IPS-15b (cell line): ENCODE data around the gene WDR77.

Source experiments
- H3K27me3 ChIP-seq: one replicate; pipeline ENCODE4 v1.6.1; 2013; ENCODE audit warnings: low read length; ENCODE audit not compliant: control insufficient read depth, insufficient read depth
- H3K36me3 ChIP-seq: one replicate; pipeline ENCODE4 v1.6.1; 2013; ENCODE audit warnings: low read length; ENCODE audit not compliant: control insufficient read depth, insufficient read depth
- H3K4me1 ChIP-seq: one replicate; pipeline ENCODE4 v1.6.1; 2013; ENCODE audit warnings: mild to moderate bottlenecking, low read length; ENCODE audit not compliant: control insufficient read depth, insufficient read depth
- H3K4me3 ChIP-seq: one replicate; pipeline ENCODE4 v1.5.1; 2013; ENCODE audit warnings: low read depth, low read length
- H3K9ac ChIP-seq: one replicate; pipeline ENCODE4 v1.6.1; 2013; ENCODE audit warnings: low read depth, mild to moderate bottlenecking, low read length
- H3K9me3 ChIP-seq: one replicate; pipeline ENCODE4 v1.6.1; 2013; ENCODE audit warnings: mild to moderate bottlenecking, low read length; ENCODE audit not compliant: control insufficient read depth, insufficient read depth

The WDR77 gene

GRCh38 chr1:111467865-111468716, 19.0 kb upstream of the WDR77 start:
- H3K4me1 ChIP-seq, result no peaks in the 10 kb centered on the region
- H3K36me3 ChIP-seq, result no peaks in the 10 kb centered on the region
- H3K4me3 ChIP-seq, result no peak overlapping the region
- no peaks in the 10 kb centered on the region for H3K27me3 ChIP-seq
- H3K9ac ChIP-seq, result no peak overlapping the region
- no peaks in the 10 kb centered on the region for H3K9me3 ChIP-seq

GRCh38 chr1:111466480-111466879, 17.4 kb upstream of the WDR77 start:
- Histone ChIP-seq H3K36me3 (no peaks in the 10 kb centered on the region), H3K9me3 (no peaks in the 10 kb centered on the region), H3K9ac (no peak overlapping the region), H3K4me3 (no peak overlapping the region), H3K27me3 (no peaks in the 10 kb centered on the region), H3K4me1 (no peaks in the 10 kb centered on the region)

GRCh38 chr1:111465754-111466153, 16.7 kb upstream of the WDR77 start:
- Histone ChIP-seq H3K4me1 (no peaks in the 10 kb centered on the region), H3K27me3 (no peaks in the 10 kb centered on the region), H3K4me3 (no peak overlapping the region), H3K9ac (no peak overlapping the region), H3K9me3 (no peaks in the 10 kb centered on the region), H3K36me3 (no peaks in the 10 kb centered on the region)

- H3K9ac ChIP-seq, result no peak overlapping the region
- H3K36me3 ChIP-seq, result peaks cover 4% of the 10 kb centered on the region
- no peak overlapping the region for H3K4me3 ChIP-seq
Observed at GRCh38 chr1:111463029-111463683, 14.1 kb upstream of the WDR77 start.

GRCh38 chr1:111462370-111463028, 13.4 kb upstream of the WDR77 start:
- H3K9me3 ChIP-seq, result no peaks in the 10 kb centered on the region

More at GRCh38 chr1:111463029-111463683, 14.1 kb upstream of the WDR77 start:
- Histone ChIP-seq H3K9me3 (no peaks in the 10 kb centered on the region), H3K4me1 (no peaks in the 10 kb centered on the region), H3K27me3 (no peaks in the 10 kb centered on the region)

GRCh38 chr1:111461765-111462164, 12.7 kb upstream of the WDR77 start:
- Histone ChIP-seq H3K4me3 (no peak overlapping the region), H3K4me1 (no peaks in the 10 kb centered on the region), H3K27me3 (no peaks in the 10 kb centered on the region), H3K9ac (no peak overlapping the region), H3K36me3 (peaks cover 13% of the 10 kb centered on the region), H3K9me3 (no peaks in the 10 kb centered on the region)

More at GRCh38 chr1:111462370-111463028, 13.4 kb upstream of the WDR77 start:
- peaks cover 6% of the 10 kb centered on the region for H3K36me3 ChIP-seq
- no peaks in the 10 kb centered on the region for H3K4me1 ChIP-seq
- no peak overlapping the region for H3K4me3 ChIP-seq
- no peak overlapping the region for H3K9ac ChIP-seq
- H3K27me3 ChIP-seq, result no peaks in the 10 kb centered on the region

- no peaks in the 10 kb centered on the region for H3K4me1 ChIP-seq
- peaks cover 15% of the 10 kb centered on the region for H3K36me3 ChIP-seq
- H3K27me3 ChIP-seq, result no peaks in the 10 kb centered on the region
- no peak overlapping the region for H3K4me3 ChIP-seq
- no peak overlapping the region for H3K9ac ChIP-seq
- no peaks in the 10 kb centered on the region for H3K9me3 ChIP-seq
Observed at GRCh38 chr1:111455642-111456031, 6.6 kb upstream of the WDR77 start.

GRCh38 chr1:111454859-111455641, 6.0 kb upstream of the WDR77 start:
- H3K9ac ChIP-seq, result no peak overlapping the region
- no peaks in the 10 kb centered on the region for H3K27me3 ChIP-seq
- no peak overlapping the region for H3K4me3 ChIP-seq
- no peaks in the 10 kb centered on the region for H3K4me1 ChIP-seq
- peaks cover 15% of the 10 kb centered on the region for H3K36me3 ChIP-seq
- H3K9me3 ChIP-seq, result no peaks in the 10 kb centered on the region

- H3K36me3 ChIP-seq, result peaks cover 15% of the 10 kb centered on the region
- H3K27me3 ChIP-seq, result no peaks in the 10 kb centered on the region
- no peaks in the 10 kb centered on the region for H3K9me3 ChIP-seq
- H3K4me3 ChIP-seq, result no peak overlapping the region
- no peaks in the 10 kb centered on the region for H3K4me1 ChIP-seq
- no peak overlapping the region for H3K9ac ChIP-seq
Observed at GRCh38 chr1:111453706-111454105, 4.7 kb upstream of the WDR77 start.

GRCh38 chr1:111452581-111452980, 3.5 kb upstream of the WDR77 start:
- H3K36me3 ChIP-seq, result peaks cover 11% of the 10 kb centered on the region
- no peak overlapping the region for H3K4me3 ChIP-seq
- H3K9me3 ChIP-seq, result no peaks in the 10 kb centered on the region
- no peaks in the 10 kb centered on the region for H3K27me3 ChIP-seq
- H3K9ac ChIP-seq, result no peak overlapping the region
- H3K4me1 ChIP-seq, result peaks cover 4% of the 10 kb centered on the region

GRCh38 chr1:111450185-111450584, 1.1 kb upstream of the WDR77 start:
- no peaks in the 10 kb centered on the region for H3K9me3 ChIP-seq
- peak overlapping the region; percentile 100 for H3K4me3 ChIP-seq
- H3K36me3 ChIP-seq, result peaks cover 6% of the 10 kb centered on the region
- no peaks in the 10 kb centered on the region for H3K27me3 ChIP-seq
- H3K9ac ChIP-seq, result peak overlapping the region; percentile 88
- peaks cover 4% of the 10 kb centered on the region for H3K4me1 ChIP-seq
